Measurements from ENCODE around the gene SYNPR.

DNA sequence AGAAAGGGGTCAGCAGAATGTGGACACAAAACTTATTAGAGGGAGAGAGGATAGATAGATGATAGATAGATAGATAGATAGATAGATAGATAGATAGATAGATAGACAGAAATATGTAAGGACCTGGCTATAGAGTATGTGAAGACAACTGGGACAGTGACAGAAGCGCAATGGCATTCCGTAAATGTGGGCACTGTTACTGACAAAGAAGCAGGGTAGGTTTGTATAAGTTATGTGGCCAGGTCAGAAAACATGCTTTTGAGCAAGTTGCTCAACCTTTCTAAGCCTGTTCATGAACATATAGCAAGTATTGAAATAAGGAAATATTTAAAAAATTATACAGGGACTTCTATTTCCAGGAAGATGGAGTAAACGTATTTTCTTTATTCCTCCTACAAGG is 357.1 kb downstream of the SYNPR start:
- TF ChIP-seq, protein P1, sequence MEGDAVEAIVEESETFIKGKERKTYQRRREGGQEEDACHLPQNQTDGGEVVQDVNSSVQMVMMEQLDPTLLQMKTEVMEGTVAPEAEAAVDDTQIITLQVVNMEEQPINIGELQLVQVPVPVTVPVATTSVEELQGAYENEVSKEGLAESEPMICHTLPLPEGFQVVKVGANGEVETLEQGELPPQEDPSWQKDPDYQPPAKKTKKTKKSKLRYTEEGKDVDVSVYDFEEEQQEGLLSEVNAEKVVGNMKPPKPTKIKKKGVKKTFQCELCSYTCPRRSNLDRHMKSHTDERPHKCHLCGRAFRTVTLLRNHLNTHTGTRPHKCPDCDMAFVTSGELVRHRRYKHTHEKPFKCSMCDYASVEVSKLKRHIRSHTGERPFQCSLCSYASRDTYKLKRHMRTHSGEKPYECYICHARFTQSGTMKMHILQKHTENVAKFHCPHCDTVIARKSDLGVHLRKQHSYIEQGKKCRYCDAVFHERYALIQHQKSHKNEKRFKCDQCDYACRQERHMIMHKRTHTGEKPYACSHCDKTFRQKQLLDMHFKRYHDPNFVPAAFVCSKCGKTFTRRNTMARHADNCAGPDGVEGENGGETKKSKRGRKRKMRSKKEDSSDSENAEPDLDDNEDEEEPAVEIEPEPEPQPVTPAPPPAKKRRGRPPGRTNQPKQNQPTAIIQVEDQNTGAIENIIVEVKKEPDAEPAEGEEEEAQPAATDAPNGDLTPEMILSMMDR (IDR thresholded peaks at IDR 0.05; ENCODE audit: low read length): no peak
- no peak for TF ChIP-seq EZH2 (optimal IDR thresholded peaks at IDR 0.05; ENCODE audit: low read depth, low read length)

Data from MM.1S (cell line).